NCI-H1048 (cell line): ENCODE results near the gene ENTPD6.
"Not testable (repeated sequence)": the region's sequence is repeated elsewhere in the genome, so short reads cannot be mapped to it uniquely, and the experiment has no call there.

Experiments
- DNase-seq: peaks from one replicate; lab custom pipeline; 2025; lab: John Stamatoyannopoulos, UW

Gene ENTPD6

GRCh38 chr20:25195014-25195961 lies at the start of gene ENTPD6:
Gene ENTPD6, plus strand, starts transcription at chr20:25195712. Its CDS starts 10,825 bp downstream, at chr20:25206537.
- DNase-seq, result peak; percentile 83

GRCh38 chr20:25146976-25147375 lies 48.5 kb upstream of the ENTPD6 start:
- DNase-seq, result no peak

- DNase-seq, result no peak
These were observed 47.8 kb upstream of the ENTPD6 start for GRCh38 chr20:25147716-25148115.

GRCh38 chr20:25148181-25148981 lies 47.1 kb upstream of the ENTPD6 start:
- no peak for DNase-seq

- no peak for DNase-seq
These were observed 46.3 kb upstream of the ENTPD6 start for GRCh38 chr20:25148982-25149846.

- no peak for DNase-seq
These were observed 45.5 kb upstream of the ENTPD6 start for GRCh38 chr20:25150016-25150415.

GRCh38 chr20:25158043-25158442 lies 37.5 kb upstream of the ENTPD6 start:
- no peak for DNase-seq

- DNase-seq, result no peak
These were observed 35.0 kb upstream of the ENTPD6 start for GRCh38 chr20:25160467-25160866.

- no peak for DNase-seq
These were observed 34.6 kb upstream of the ENTPD6 start for GRCh38 chr20:25160897-25161296.

- DNase-seq, result no peak
These were observed 30.4 kb upstream of the ENTPD6 start for GRCh38 chr20:25165128-25165527.

GRCh38 chr20:25166105-25166782 lies 29.3 kb upstream of the ENTPD6 start:
- not testable (repeated sequence) for DNase-seq

- no peak for DNase-seq
These were observed 22.2 kb upstream of the ENTPD6 start for GRCh38 chr20:25173321-25173720.

GRCh38 chr20:25173886-25174308 lies 21.6 kb upstream of the ENTPD6 start:
- no peak for DNase-seq

- no peak for DNase-seq
These were observed 19.3 kb upstream of the ENTPD6 start for GRCh38 chr20:25176184-25176583.

GRCh38 chr20:25177890-25178321 lies 17.6 kb upstream of the ENTPD6 start:
- no peak for DNase-seq

- no peak for DNase-seq
These were observed 16.7 kb upstream of the ENTPD6 start for GRCh38 chr20:25178563-25179438.

- DNase-seq, result no peak
These were observed 15.9 kb upstream of the ENTPD6 start for GRCh38 chr20:25179439-25180089.

GRCh38 chr20:25184391-25184790 lies 11.1 kb upstream of the ENTPD6 start:
- not testable (repeated sequence) for DNase-seq

GRCh38 chr20:25187220-25187619 lies 8.3 kb upstream of the ENTPD6 start:
- no peak for DNase-seq

- no peak for DNase-seq
These were observed 7.9 kb upstream of the ENTPD6 start for GRCh38 chr20:25187635-25188034.
